Activated naive CD4-positive, alpha-beta T cell treated with anti-CD3 and anti-CD28 coated beads, Interleukin-2, amount 50 U/mL, for 16 hours (primary cell): ENCODE results near the gene BCL2L11.

Experiments used
- DNase-seq: peaks from one replicate; pipeline ENCODE4 v3.0.0-alpha.2; 2020

The BCL2L11 gene

DNA sequence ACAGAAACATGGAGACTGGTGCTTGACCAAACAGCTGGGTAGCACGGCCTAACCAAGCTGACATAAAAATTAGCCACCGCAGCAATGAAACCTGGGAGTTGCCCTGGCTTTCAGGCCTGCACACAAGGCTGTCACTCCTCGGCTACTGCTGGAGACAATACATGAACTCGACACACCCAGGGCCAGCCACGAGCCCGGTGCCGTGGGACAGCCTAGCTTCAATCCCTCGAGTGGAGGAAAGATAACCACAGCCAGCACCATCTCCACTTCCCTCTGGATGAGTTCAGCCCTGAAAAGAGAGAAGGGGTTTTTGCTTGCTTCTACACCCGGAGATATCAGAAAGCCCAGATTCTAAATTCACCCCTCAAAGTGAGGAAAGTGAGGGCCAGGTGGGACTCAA lies 78.0 kb downstream of the BCL2L11 start:
- no peak for DNase-seq

DNA sequence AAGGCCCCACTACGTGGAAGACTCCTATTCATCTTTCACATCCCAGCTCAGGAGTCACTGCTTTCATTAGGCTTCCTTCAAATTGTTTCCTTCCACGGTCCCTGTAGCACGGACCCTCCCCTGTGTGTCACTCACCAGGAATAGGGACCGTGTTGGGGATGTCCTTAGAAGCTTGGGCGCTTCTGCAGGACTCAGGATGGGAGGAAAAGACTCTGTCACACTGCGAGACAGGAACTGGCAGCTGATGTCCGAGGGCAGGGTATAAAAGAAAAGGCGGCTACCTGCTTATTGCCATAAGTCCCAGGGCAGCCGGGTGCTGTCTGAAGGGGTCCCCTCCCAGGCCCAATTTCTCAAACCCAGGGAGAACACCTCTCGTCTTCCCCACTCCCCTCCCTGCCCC lies 79.1 kb downstream of the BCL2L11 start:
- no peak for DNase-seq

DNA sequence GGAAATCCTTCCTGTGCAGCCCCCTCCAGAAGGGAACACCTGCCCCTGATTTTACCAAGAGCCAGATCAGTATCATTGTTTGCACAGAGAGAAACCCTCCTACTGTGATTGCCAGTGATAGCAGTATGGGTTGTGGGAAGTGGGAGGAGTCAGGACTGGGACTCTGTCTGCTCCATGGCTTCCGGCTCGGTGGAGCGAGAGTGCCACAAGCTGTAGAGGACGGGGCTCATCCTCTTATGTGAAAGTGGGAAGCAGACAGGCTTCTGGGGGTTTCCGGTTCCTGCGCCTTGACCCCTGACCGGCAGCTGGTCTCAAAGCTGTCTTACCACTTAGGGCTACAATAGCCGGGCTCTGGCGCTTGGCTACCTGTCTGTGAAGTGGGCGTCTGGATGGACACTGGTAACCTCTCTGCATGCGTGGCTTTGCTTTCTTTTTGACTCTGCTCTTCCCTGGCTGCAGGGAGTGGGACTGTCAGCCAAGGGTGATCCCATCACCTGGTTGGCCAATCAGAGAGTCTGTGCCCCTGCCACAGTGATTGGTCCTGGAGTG lies 79.7 kb downstream of the BCL2L11 start:
- no peak for DNase-seq

DNA sequence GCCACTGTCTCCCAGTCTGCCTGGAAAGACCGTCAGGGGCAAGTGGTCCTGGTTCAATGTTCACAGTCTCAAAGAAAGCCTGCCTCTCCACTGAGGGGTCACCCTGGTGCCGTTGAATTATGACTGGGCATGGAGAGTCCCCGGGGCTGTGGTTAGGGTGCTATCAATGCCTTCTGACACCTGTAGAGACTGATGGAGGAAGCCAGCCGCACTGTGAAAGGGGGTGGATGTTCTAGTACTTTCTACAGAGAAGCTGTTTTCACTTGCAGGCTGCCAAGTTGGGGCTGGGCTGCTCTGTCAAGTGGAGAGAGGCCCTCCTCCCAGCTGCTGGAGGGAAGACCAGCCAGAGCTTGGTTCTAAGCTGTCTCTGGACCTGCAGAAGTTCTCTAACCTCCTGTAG lies 80.5 kb downstream of the BCL2L11 start:
- no peak for DNase-seq

DNA sequence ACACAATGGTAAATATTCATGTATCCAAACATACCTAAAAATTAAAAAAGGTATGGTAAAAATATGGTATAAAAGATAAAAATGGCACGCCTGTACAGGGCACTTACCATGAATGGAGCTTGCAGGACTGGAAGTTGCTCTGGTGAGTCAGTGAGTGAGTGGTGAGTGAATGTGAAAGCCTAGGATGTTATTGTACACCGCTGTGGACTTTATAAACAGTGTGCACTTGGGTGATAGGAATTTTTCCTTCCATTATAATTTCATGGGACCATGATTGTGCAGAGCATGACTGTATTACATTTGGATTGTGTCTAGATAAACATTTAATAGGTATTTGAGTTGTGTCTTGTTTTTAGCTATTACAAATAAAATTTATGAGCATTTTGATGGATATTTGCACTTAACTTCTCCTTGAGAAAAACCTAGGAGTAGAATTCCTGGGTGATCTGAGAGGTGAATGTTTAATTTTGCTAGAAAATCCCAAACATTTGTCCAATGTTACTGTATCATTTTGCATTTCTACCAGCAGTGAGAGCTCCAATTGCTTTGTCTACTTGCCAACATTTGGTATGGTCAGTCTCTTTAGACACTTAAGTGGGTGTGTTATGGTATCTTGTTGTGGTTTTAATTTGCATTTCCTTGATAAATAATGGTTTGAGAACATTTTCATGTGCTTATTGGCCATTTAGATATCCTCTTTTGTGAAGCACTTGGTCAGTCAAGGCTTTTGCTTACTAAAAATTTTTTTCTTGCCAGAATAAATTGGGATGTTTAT lies 81.7 kb downstream of the BCL2L11 start:
- no peak for DNase-seq

DNA sequence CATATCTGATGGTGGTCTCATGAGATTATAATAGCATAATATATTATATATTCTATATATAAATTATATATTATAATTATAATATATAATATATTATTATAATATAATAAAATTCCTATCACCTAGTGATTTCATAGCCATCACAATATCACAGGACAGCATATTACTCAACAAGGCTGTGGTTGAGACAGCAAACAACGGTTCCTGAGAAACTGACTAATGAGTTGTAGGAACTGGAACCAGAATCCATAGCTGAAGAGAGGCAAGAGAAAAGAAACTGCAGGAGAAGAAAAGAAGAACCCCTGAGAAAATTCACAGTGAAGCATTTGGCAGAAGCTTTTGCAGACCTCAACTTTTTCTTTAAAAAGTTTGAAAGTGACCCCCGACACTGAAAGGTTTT lies 84.0 kb downstream of the BCL2L11 start:
- no peak for DNase-seq

DNA sequence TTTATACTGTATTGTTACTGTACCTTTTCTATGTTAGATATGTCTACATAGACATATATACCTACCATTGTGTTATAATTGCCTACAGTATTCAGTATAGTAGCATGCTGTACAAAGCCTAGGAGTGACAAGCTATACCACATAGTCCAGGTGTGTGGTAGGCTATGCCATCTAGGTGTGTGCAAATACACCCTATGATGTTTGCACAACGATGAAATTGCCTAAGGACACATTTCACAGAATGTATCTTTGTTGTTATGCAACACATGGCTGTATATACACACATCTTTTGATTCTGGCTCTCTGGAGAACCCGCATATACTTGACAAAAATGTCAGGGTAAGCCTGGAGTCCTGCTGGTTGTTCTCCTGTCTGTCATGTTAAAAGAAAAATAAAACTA lies 85.1 kb downstream of the BCL2L11 start:
- DNase-seq: no peak

DNA sequence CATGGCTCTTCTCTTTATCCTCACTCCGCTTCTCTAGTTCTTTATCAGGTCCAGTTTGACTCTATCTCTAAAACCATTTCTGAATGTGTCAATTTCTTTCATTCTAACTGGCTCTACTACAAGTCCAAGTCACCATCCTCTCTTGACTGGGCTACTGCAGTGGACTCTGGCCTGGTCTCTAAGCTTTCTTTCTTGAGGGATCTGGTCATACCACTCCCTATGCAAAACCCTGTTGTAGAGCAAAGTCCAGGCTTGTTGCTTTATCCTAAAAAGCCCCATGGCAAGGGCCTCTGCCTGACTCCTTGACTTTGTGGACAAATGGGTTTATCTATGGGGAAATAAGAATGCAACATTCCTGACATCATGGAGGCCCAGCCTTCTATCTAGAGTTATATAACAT lies 87.1 kb downstream of the BCL2L11 start:
- no peak for DNase-seq

DNA sequence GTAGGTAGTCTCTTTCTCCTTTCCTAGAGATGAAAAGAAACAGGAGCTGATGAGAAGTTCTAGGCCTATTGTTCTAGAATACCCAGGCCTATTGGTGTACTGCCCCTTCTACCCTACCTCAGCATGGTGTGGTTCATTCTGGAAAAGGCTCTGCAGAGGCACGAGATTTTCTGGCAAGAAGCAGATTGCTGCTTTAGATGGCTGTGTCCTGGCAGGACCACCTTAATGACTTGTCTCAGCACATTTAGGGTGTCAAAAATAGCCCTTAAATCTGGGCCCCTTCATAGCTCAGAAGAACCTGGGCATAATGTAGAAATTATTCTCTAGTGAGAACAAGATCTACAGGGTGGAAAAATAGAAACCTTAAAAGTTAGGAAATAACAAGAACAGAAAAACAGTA lies 87.9 kb downstream of the BCL2L11 start:
- no peak for DNase-seq

DNA sequence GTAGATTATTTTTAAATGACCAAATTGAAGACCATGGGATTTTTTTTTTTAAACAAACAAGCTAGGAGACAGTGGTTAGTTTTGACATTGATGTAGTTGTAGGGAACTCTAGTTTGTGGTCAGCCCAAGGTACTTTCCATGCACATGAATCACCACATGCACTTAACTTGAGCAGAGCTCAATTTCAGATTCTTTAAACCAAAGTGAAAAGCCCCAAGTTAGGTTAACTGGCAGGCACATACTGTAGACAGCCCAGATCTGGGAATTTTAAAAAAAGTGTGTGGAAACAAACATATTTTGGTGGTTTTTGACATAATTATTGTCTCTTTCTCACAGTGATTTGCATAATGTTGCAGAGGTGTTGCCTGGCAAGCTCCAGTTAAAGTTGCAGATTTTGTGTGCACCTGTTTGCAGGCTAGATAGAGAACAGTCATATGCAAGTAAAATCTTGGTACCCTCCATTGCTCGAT lies 88.4 kb downstream of the BCL2L11 start:
- no peak for DNase-seq

DNA sequence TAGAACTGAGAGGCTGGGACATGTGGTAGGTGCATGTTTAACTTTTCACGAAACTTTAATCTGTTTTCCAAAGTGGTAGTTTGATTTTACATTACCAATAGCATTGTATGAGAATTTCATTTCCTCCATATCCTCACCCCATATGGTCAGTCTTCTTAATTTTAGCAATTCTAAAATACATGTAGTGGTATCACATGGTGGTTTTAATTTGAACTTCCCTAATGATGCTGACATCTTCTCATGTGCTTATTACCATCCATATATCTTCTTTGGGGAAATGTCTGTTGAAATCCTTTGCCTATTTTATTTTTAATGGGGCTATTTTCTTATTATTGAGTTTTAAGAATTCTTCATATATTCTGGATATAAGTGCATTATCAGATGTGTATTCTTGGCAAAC lies 89.3 kb downstream of the BCL2L11 start:
- DNase-seq: no peak

DNA sequence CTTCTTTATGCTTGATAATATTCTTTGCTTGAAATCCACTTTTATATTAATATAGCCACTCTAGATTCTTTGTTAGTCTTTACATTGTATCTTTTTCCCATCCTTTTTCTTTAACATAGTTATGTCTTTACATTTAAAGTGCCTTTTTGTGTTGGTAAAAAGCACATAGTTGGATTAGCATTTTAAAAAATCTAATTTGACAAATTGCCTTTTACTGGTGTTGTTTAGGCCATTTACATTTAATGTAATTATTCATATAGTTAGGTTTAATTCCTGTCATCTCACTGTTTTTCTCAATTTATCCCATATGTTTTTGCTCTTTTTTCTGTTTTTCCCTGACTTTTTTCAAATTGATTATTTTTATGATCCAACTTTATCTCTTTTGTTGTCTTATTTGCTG lies 93.2 kb downstream of the BCL2L11 start:
- no peak for DNase-seq

DNA sequence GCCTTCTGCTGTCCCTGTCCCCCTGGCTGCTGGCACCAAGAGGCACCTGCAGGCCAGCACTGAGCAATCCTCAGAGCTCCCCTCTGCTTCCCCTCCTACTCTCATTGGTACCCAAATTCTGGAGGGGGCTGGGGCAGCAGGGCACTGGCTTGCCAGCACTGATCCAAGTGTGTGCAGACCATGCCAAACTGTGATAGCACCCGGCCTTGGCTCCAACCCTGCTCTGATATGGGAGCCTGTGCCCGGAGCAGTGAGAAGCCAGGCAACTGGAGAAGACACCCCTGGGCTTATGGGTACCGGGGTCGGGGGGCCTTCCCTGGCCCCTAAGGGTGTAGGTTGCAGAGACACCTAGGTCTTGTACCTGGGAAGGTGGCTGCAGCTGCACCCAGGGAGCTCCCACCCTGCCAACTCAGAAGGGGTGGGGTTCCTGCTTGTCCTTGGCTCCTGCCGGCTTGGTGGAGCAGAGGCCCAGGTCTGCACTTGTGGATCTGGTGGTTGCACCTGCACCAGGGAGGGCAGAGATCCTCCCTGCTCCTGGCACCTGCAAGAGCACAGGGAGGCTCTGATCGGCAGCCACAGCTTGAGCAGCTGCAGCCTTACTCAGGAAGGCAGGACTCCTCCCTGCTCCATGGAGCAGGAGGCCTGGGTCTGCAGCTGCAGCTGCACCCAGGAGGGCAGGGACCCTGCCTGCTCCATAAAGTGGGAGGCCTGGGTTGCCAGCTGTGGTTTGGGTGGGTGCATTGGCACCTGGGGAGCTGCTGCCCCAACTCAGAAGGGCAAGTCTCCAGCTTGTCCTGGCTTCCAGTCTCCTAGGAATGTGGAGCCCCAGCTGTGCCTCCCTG lies 96.3 kb downstream of the BCL2L11 start:
- DNase-seq: no peak
